ENCODE data around the gene SEZ6. TPM values are rescaled to one million over a fixed set of nuclear protein-coding genes. Genes with fewer than 3 reads are reported as not detected.

SEZ6 gene
- total RNA-seq, 4 donors from 2014 or later = not detected

GRCh38 chr17:28906706-28907438, 99.0 kb downstream of the SEZ6 start:
- no peak for DNase-seq (ENCODE audit: low spot score in 2 of 2)
- Histone ChIP-seq H3K4me1 (peaks cover 50% of the 10 kb centered on the region), H3K27me3 (no peaks in the 10 kb centered on the region), H3K36me3 (peaks cover 58% of the 10 kb centered on the region), H3K4me3 (no peak overlapping the region), H3K27ac (no peak overlapping the region), H3K9me3 (no peaks in the 10 kb centered on the region)
- TF ChIP-seq POLR2A (IDR thresholded peaks at IDR 0.05) (no peak), CTCF (IDR thresholded peaks at IDR 0.05) (no peak), EP300 (IDR thresholded peaks at IDR 0.05) (no peak), POLR2AphosphoS5 (IDR thresholded peaks at IDR 0.05) (no peak)
- 54% methylated on average over 7 of the region's 7 CpGs for WGBS

- DNase-seq (ENCODE audit: low spot score in 2 of 2) = no peak
- no peak overlapping the region for H3K27ac ChIP-seq
- H3K27me3 ChIP-seq = no peaks in the 10 kb centered on the region
- WGBS = 78% methylated on average over 8 of the region's 9 CpGs
- no peak overlapping the region for H3K4me3 ChIP-seq
- TF ChIP-seq CTCF (IDR thresholded peaks at IDR 0.05) = no peak
- H3K9me3 ChIP-seq = no peaks in the 10 kb centered on the region
- H3K36me3 ChIP-seq = peaks cover 52% of the 10 kb centered on the region
- peaks cover 56% of the 10 kb centered on the region for H3K4me1 ChIP-seq
Observed at GRCh38 chr17:28906276-28906675, 99.6 kb downstream of the SEZ6 start.

Other genes starting within 250 kb of the SEZ6 start
- gene FAM222B, start 163.2 kb downstream of the SEZ6 start, total RNA-seq = 10 to 100 TPM; 12.1 to 20.7 (median 17.8) TPM
- gene ERAL1, start 151.0 kb downstream of the SEZ6 start, total RNA-seq = 10 to 100 TPM; 42.2 to 61.4 (median 45.0) TPM
- 10 to 100 TPM; 41.7 to 57.5 (median 52.3) TPM for gene FLOT2, start 108.3 kb downstream of the SEZ6 start, total RNA-seq
- 10 to 100 TPM; 15.1 to 26.8 (median 20.2) TPM for gene DHRS13, start 103.0 kb downstream of the SEZ6 start, total RNA-seq
- gene PHF12, start 54.5 kb downstream of the SEZ6 start, total RNA-seq = 10 to 100 TPM; 24.4 to 80.9 (median 35.4) TPM
- 1 to 10 TPM; 1.3 to 3.7 (median 3.0) TPM for gene PIPOX, start 37.1 kb upstream of the SEZ6 start, total RNA-seq
- 100 to 1,000 TPM in 2 of 4 donors, 10 to 100 TPM in 2; 87.6 to 253 (median 106) TPM for gene MYO18A, start 174.4 kb upstream of the SEZ6 start, total RNA-seq
- not detected for gene CRYBA1, start 240.8 kb upstream of the SEZ6 start, total RNA-seq